Measurements from ENCODE around the gene KRT34. TPM values are rescaled to one million over a fixed set of nuclear protein-coding genes. Genes with fewer than 3 reads are reported as not detected.

Gene KRT34
- total RNA-seq, 1 experiment from 2014 or later = not detected

GRCh38 chr17:41383690-41384089, 1.6 kb upstream of the KRT34 start:
- no peak overlapping the region for H3K27ac ChIP-seq (ENCODE audit: low read depth, low read length)
- POLR2A ChIA-PET = no interaction called here
- DNase-seq (ENCODE audit: low read depth, low spot score) = no peak
- RAD21 ChIA-PET (ENCODE audit: low non-redundant PET in 1 of 2, low total read pairs in 2 of 2, uncharacterized antibody in 2 of 2, unreplicated experiment in 2 of 2) = no interaction called here
- no peaks in the 10 kb centered on the region for H3K9me2 ChIP-seq (ENCODE audit: insufficient read depth)
- H3K79me2 ChIP-seq (ENCODE audit: insufficient read depth, low read length) = no peaks in the 10 kb centered on the region
- no peak overlapping the region for H3K4me3 ChIP-seq (replicated peaks in 1 of 2; ENCODE audit: low read depth in 1 of 2, low read length in 2 of 2)
- no peak for ATAC-seq
- BruUV-seq (replicated peaks) = no TSS peak
- H2AFZ ChIP-seq (ENCODE audit: low read depth, low read length, poor library complexity, severe bottlenecking) = no peak overlapping the region
- H4K20me1 ChIP-seq (ENCODE audit: insufficient read depth) = no peaks in the 10 kb centered on the region
- no peak overlapping the region for H3K9ac ChIP-seq (ENCODE audit: low read length)
- TF ChIP-seq YY1 (IDR thresholded peaks at IDR 0.05; ENCODE audit: extremely low read depth, insufficient replicate concordance, low read depth, low read length) = no peak
- no peak for TF ChIP-seq ZFX (IDR thresholded peaks at IDR 0.05)
- no peak for TF ChIP-seq ELF1 (IDR thresholded peaks at IDR 0.05; ENCODE audit: borderline replicate concordance, low read depth)
- no peak for TF ChIP-seq POLR2A (IDR thresholded peaks at IDR 0.05; ENCODE audit: borderline replicate concordance, extremely low read depth, insufficient read depth, insufficient read length)
- no peak for TF ChIP-seq CEBPB (IDR thresholded peaks at IDR 0.05; ENCODE audit: low read depth)
- no peak for TF ChIP-seq SIN3A (IDR thresholded peaks at IDR 0.05; ENCODE audit: low read depth)
- TF ChIP-seq EZH2 (IDR thresholded peaks at IDR 0.05) = no peak
- no peak for TF ChIP-seq POLR2AphosphoS5 (IDR thresholded peaks at IDR 0.05; ENCODE audit: low read depth, low read length)
- TF ChIP-seq, protein P1, sequence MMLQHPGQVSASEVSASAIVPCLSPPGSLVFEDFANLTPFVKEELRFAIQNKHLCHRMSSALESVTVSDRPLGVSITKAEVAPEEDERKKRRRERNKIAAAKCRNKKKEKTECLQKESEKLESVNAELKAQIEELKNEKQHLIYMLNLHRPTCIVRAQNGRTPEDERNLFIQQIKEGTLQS (IDR thresholded peaks at IDR 0.05) = no peak
- no peak for TF ChIP-seq TCF7L2 (IDR thresholded peaks at IDR 0.05; ENCODE audit: borderline replicate concordance, extremely low read depth, insufficient read depth, insufficient read length)
- TF ChIP-seq FOSL1 (IDR thresholded peaks at IDR 0.05; ENCODE audit: low read depth) = no peak
- TF ChIP-seq EGR1 (IDR thresholded peaks at IDR 0.05; ENCODE audit: low read depth) = no peak
- TF ChIP-seq JUND (IDR thresholded peaks at IDR 0.05) = no peak
- no peak for TF ChIP-seq SRF (IDR thresholded peaks at IDR 0.05; ENCODE audit: low read depth)
- no peak for TF ChIP-seq CTCF (IDR thresholded peaks at IDR 0.05 in 2 of 3, conservative IDR thresholded peaks at IDR 0.05 in 1 of 3; ENCODE audit: borderline replicate concordance in 1 of 3, insufficient read depth in 1 of 3, low read depth in 2 of 3, low read length in 2 of 3)
- TF ChIP-seq CBX3 (IDR thresholded peaks at IDR 0.05; ENCODE audit: low read depth) = no peak
- TF ChIP-seq ZBTB33 (IDR thresholded peaks at IDR 0.05; ENCODE audit: extremely low read depth, insufficient replicate concordance, low read length) = no peak
- CTCF ChIA-PET = no interaction called here
- peaks cover 0 to 14% of the 10 kb centered on the region in 2 experiments; a peak in 2 of 4 replicates for H3K4me1 ChIP-seq (ENCODE audit: control insufficient read depth in 1 of 2, insufficient read depth in 2 of 2, low read length in 2 of 2)
- intact Hi-C loops (cut with micrococcal nuclease) = no loop called here
- H3K27me3 ChIP-seq (ENCODE audit: insufficient read depth, low read length) = no peaks in the 10 kb centered on the region
- no peak overlapping the region for H3K4me2 ChIP-seq (ENCODE audit: low read length)
- peaks cover 4 to 5% of the 10 kb centered on the region in 2 experiments; a peak in 2 of 4 replicates for H3K9me3 ChIP-seq (ENCODE audit: control insufficient read depth in 1 of 2, insufficient read depth in 1 of 2, low read depth in 1 of 2, low read length in 2 of 2)
- no peaks in the 10 kb centered on the region for H3K36me3 ChIP-seq (ENCODE audit: control insufficient read depth in 1 of 2, insufficient read depth in 2 of 2, low read length in 2 of 2)

Measured in HCT116 (cell line).